HCT116 (cell line): ENCODE measurements around the gene POU2F3.

Experiments used
- EGR1 ChIP-seq: IDR thresholded peaks from 2 replicates; pipeline ENCODE4 v1.6.1; 2012; ENCODE audit warnings: low read depth
- EZH2phosphoT487 ChIP-seq: fragments of 200-600 bp; IDR thresholded peaks from 2 replicates; pipeline ENCODE4 v1.6.1; 2018; ENCODE audit warnings: antibody characterized with exemption, borderline replicate concordance
- JUND ChIP-seq: IDR thresholded peaks from 2 replicates; pipeline ENCODE4 v1.6.1; 2012
- POLR2A ChIP-seq: IDR thresholded peaks from 2 replicates; pipeline ENCODE4 v1.7.0; 2011; ENCODE audit warnings: borderline replicate concordance; ENCODE audit not compliant: insufficient read depth, insufficient read length; ENCODE audit errors: extremely low read depth
- ZNF274 ChIP-seq: fragments of 200-500 bp; sonication (Bioruptor generic); IDR thresholded peaks from 2 replicates; pipeline ENCODE4 v1.6.1; 2014; ENCODE audit warnings: mild to moderate bottlenecking, low read depth, low read length, inconsistent platforms
- TF ChIP-seq, protein P1 (sequence below): IDR thresholded peaks from 2 replicates; pipeline ENCODE4 v1.6.1; 2011; ENCODE audit warnings: mild to moderate bottlenecking, low read length, moderate library complexity; ENCODE audit not compliant: insufficient replicate concordance; ENCODE audit errors: extremely low read depth
- TF ChIP-seq, protein P2 (sequence below), 3 experiments: fragments of 200-600 bp in 1 of 3; sonication (generic) in 1 of 3; IDR thresholded peaks in 2 of 3; conservative IDR thresholded peaks in 1 of 3; 2 replicates each; pipeline ENCODE4 v1.5.1; 2012 to 2017; ENCODE audit warnings: low read depth in 2 of 3, low read length in 2 of 3, antibody characterized with exemption in 1 of 3, borderline replicate concordance in 1 of 3, control low read depth in 1 of 3, mild to moderate bottlenecking in 1 of 3, mixed read lengths in 1 of 3, mixed run types in 1 of 3, moderate library complexity in 1 of 3; ENCODE audit not compliant: insufficient read depth in 1 of 3

- TF ChIP-seq JUND (no peak), EGR1 (no peak), POLR2A (no peak), ZNF274 (no peak), EZH2phosphoT487 (no peak)
- TF ChIP-seq, protein P1, sequence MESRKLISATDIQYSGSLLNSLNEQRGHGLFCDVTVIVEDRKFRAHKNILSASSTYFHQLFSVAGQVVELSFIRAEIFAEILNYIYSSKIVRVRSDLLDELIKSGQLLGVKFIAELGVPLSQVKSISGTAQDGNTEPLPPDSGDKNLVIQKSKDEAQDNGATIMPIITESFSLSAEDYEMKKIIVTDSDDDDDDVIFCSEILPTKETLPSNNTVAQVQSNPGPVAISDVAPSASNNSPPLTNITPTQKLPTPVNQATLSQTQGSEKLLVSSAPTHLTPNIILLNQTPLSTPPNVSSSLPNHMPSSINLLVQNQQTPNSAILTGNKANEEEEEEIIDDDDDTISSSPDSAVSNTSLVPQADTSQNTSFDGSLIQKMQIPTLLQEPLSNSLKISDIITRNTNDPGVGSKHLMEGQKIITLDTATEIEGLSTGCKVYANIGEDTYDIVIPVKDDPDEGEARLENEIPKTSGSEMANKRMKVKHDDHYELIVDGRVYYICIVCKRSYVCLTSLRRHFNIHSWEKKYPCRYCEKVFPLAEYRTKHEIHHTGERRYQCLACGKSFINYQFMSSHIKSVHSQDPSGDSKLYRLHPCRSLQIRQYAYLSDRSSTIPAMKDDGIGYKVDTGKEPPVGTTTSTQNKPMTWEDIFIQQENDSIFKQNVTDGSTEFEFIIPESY, result no peak
- TF ChIP-seq, protein P2, sequence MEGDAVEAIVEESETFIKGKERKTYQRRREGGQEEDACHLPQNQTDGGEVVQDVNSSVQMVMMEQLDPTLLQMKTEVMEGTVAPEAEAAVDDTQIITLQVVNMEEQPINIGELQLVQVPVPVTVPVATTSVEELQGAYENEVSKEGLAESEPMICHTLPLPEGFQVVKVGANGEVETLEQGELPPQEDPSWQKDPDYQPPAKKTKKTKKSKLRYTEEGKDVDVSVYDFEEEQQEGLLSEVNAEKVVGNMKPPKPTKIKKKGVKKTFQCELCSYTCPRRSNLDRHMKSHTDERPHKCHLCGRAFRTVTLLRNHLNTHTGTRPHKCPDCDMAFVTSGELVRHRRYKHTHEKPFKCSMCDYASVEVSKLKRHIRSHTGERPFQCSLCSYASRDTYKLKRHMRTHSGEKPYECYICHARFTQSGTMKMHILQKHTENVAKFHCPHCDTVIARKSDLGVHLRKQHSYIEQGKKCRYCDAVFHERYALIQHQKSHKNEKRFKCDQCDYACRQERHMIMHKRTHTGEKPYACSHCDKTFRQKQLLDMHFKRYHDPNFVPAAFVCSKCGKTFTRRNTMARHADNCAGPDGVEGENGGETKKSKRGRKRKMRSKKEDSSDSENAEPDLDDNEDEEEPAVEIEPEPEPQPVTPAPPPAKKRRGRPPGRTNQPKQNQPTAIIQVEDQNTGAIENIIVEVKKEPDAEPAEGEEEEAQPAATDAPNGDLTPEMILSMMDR (IDR thresholded peaks at IDR 0.05 in 2 of 3, conservative IDR thresholded peaks at IDR 0.05 in 1 of 3; ENCODE audit: borderline replicate concordance in 1 of 3, insufficient read depth in 1 of 3, low read depth in 2 of 3, low read length in 2 of 3), result no peak
These were observed 21.4 kb downstream of the POU2F3 start for GRCh38 chr11:120261321-120261720.
